ENCODE measurements around the gene ZSWIM6.

- TF ChIP-seq CTCF (IDR thresholded peaks at IDR 0.05; ENCODE audit: insufficient read depth, low read depth, low read length) (no peak), EZH2 (IDR thresholded peaks at IDR 0.05; ENCODE audit: insufficient read depth, low read length) (no peak)
Observed at GRCh38 chr5:61363401-61364114, 31.5 kb downstream of the ZSWIM6 start.
